ENCODE results near the gene ZNF469.

Gene ZNF469

DNA sequence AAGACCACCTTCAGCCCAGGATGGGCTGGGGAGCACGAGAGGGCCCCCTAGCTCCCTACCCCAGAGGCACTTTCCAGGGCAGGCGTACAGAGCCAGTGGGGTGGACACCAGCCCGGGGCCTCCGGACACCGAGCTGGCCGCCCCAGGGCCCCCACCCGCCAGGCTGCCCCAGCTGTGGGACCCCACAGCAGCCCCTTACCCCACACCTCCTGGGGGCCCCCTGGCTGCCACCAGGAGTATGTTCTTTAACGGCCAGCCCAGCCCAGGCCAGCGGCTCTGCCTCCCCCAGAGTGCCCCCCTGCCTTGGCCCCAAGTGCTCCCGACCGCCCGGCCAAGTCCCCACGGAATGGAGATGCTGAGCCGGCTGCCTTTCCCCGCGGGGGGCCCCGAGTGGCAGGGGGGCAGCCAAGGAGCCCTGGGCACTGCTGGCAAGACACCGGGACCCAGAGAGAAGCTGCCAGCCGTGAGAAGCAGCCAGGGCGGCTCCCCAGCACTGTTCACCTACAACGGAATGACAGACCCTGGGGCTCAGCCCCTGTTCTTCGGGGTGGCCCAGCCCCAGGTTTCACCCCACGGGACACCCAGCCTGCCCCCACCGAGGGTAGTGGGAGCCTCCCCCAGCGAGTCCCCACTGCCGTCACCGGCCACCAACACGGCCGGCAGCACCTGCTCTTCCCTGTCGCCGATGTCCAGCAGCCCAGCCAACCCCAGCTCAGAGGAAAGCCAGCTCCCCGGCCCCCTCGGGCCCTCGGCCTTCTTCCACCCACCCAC is 46.0 kb downstream of the ZNF469 start:
- Mint-ChIP-seq H3K27me3 (ENCODE audit: low read depth) (peaks cover 4% of the 10 kb centered on the region), H3K9me3 (no peaks in the 10 kb centered on the region), H3K36me3 (ENCODE audit: low read depth) (no peaks in the 10 kb centered on the region), H3K4me1 (peaks cover 10% of the 10 kb centered on the region), H3K4me3 (no peak overlapping the region), H3K27ac (no peak overlapping the region)
- TF ChIP-seq, protein P1, sequence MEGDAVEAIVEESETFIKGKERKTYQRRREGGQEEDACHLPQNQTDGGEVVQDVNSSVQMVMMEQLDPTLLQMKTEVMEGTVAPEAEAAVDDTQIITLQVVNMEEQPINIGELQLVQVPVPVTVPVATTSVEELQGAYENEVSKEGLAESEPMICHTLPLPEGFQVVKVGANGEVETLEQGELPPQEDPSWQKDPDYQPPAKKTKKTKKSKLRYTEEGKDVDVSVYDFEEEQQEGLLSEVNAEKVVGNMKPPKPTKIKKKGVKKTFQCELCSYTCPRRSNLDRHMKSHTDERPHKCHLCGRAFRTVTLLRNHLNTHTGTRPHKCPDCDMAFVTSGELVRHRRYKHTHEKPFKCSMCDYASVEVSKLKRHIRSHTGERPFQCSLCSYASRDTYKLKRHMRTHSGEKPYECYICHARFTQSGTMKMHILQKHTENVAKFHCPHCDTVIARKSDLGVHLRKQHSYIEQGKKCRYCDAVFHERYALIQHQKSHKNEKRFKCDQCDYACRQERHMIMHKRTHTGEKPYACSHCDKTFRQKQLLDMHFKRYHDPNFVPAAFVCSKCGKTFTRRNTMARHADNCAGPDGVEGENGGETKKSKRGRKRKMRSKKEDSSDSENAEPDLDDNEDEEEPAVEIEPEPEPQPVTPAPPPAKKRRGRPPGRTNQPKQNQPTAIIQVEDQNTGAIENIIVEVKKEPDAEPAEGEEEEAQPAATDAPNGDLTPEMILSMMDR (IDR thresholded peaks at IDR 0.05; ENCODE audit: unreplicated experiment in 3 of 3) = peak in 1 of 3 experiments; percentile 19

- Mint-ChIP-seq H3K27ac (no peak overlapping the region), H3K4me3 (peak overlapping the region in 1 of 3 experiments; percentile 25), H3K9me3 (no peaks in the 10 kb centered on the region), H3K27me3 (ENCODE audit: low read depth) (peaks cover 4% of the 10 kb centered on the region), H3K4me1 (peaks cover 3% of the 10 kb centered on the region), H3K36me3 (ENCODE audit: low read depth) (no peaks in the 10 kb centered on the region)
- TF ChIP-seq, protein P1 (IDR thresholded peaks at IDR 0.05; ENCODE audit: unreplicated experiment in 3 of 3) = no peak
These were observed 46.8 kb downstream of the ZNF469 start for GRCh38 chr16:88429387-88430184.

- no peak overlapping the region for H3K4me3 Mint-ChIP-seq
- no peaks in the 10 kb centered on the region for H3K36me3 Mint-ChIP-seq (ENCODE audit: low read depth)
- no peaks in the 10 kb centered on the region for H3K9me3 Mint-ChIP-seq
- H3K27ac Mint-ChIP-seq = no peak overlapping the region
- no peaks in the 10 kb centered on the region for H3K4me1 Mint-ChIP-seq
- H3K27me3 Mint-ChIP-seq (ENCODE audit: low read depth) = peaks cover 7% of the 10 kb centered on the region
- TF ChIP-seq, protein P1 (IDR thresholded peaks at IDR 0.05; ENCODE audit: unreplicated experiment in 3 of 3) = no peak
These were observed 47.4 kb downstream of the ZNF469 start for GRCh38 chr16:88430185-88430523.

- H3K4me1 Mint-ChIP-seq = no peaks in the 10 kb centered on the region
- peaks cover 10% of the 10 kb centered on the region for H3K27me3 Mint-ChIP-seq (ENCODE audit: low read depth)
- H3K27ac Mint-ChIP-seq = no peak overlapping the region
- TF ChIP-seq, protein P1 (IDR thresholded peaks at IDR 0.05; ENCODE audit: unreplicated experiment in 3 of 3) = no peak
- no peaks in the 10 kb centered on the region for H3K36me3 Mint-ChIP-seq (ENCODE audit: low read depth)
- H3K4me3 Mint-ChIP-seq = no peak overlapping the region
- H3K9me3 Mint-ChIP-seq = no peaks in the 10 kb centered on the region
These were observed 48.0 kb downstream of the ZNF469 start for GRCh38 chr16:88430524-88431446.

DNA sequence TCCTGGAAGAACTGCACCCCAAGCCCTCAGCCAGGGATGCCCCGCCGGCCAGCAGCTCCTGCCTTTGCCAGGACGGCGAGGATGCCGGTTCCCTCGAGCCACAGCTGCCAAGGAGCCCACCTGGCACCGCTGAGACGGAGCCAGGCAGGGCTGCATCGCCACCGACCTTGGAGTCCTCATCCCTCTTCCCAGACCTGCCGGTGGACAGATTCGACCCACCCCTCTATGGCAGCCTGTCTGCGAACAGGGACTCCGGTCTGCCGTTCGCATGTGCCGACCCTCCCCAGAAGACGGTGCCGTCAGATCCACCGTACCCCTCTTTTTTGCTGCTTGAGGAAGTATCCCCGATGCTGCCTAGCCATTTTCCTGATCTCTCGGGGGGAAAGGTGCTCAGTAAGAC is 48.9 kb downstream of the ZNF469 start:
- H3K27ac Mint-ChIP-seq = no peak overlapping the region
- TF ChIP-seq, protein P1 (IDR thresholded peaks at IDR 0.05; ENCODE audit: unreplicated experiment in 3 of 3) = no peak
- H3K9me3 Mint-ChIP-seq = no peaks in the 10 kb centered on the region
- peaks cover 10% of the 10 kb centered on the region for H3K27me3 Mint-ChIP-seq (ENCODE audit: low read depth)
- no peaks in the 10 kb centered on the region for H3K36me3 Mint-ChIP-seq (ENCODE audit: low read depth)
- H3K4me3 Mint-ChIP-seq = no peak overlapping the region
- H3K4me1 Mint-ChIP-seq = no peaks in the 10 kb centered on the region
